GM23338 (cell line): ENCODE data around the gene IMP3. TPM values are rescaled to one million over a fixed set of nuclear protein-coding genes. Genes with fewer than 3 reads are reported as not detected.

ENCODE experiments used
- ATAC-seq: fragments of 200-7000 bp; cut with Tn5 transposase; 3 replicates; pipeline ENCODE4 v1.9.1; 2020
- DNase-seq: peaks from one replicate; pipeline ENCODE4 v3.0.0-alpha.2; 2015; ENCODE audit warnings: low spot score
- H2AFZ ChIP-seq: fragments of 200-600 bp; sonication (generic); 2 replicates; pipeline ENCODE4 v1.8.0; 2016; ENCODE audit warnings: antibody characterized with exemption, mild to moderate bottlenecking, moderate library complexity
- H3F3A ChIP-seq: fragments of 200-600 bp; sonication (generic); replicated peaks from 2 replicates; pipeline ENCODE4 v1.8.0; 2017; ENCODE audit warnings: antibody characterized with exemption, mixed run types, low read depth
- H3K27ac ChIP-seq: fragments of 200-600 bp; sonication (generic); 2 replicates; pipeline ENCODE4 v1.6.1; 2016; ENCODE audit warnings: low read depth
- H3K27me3 ChIP-seq: fragments of 200-600 bp; sonication (generic); 2 replicates; pipeline ENCODE4 v1.8.0; 2016; ENCODE audit warnings: mild to moderate bottlenecking, mixed run types, moderate library complexity; ENCODE audit not compliant: insufficient read depth
- H3K36me3 ChIP-seq: fragments of 200-600 bp; sonication (generic); 2 replicates; pipeline ENCODE4 v1.8.0; 2016; ENCODE audit warnings: mild to moderate bottlenecking; ENCODE audit not compliant: insufficient read depth
- H3K4me1 ChIP-seq: fragments of 200-600 bp; sonication (generic); 2 replicates; pipeline ENCODE4 v1.8.0; 2016; ENCODE audit warnings: mild to moderate bottlenecking, moderate library complexity; ENCODE audit not compliant: insufficient read depth
- H3K4me2 ChIP-seq: fragments of 200-600 bp; sonication (generic); 2 replicates; pipeline ENCODE4 v1.7.1; 2017; ENCODE audit warnings: mixed run types
- H3K4me3 ChIP-seq: fragments of 200-600 bp; sonication (generic); 2 replicates; pipeline ENCODE4 v1.6.1; 2016; ENCODE audit warnings: mixed run types
- H3K79me2 ChIP-seq: fragments of 200-600 bp; sonication (generic); replicated peaks from 2 replicates; pipeline ENCODE4 v1.8.0; 2017; ENCODE audit warnings: mild to moderate bottlenecking; ENCODE audit not compliant: insufficient read depth
- H3K9me2 ChIP-seq: fragments of 200-600 bp; sonication (generic); 2 replicates; pipeline ENCODE4 v1.8.0; 2017; ENCODE audit not compliant: insufficient read depth
- H4K20me1 ChIP-seq: fragments of 200-600 bp; sonication (generic); replicated peaks from 2 replicates; pipeline ENCODE4 v1.8.0; 2017; ENCODE audit warnings: mild to moderate bottlenecking; ENCODE audit not compliant: insufficient read depth
- H3K27ac Mint-ChIP-seq: 2 replicates; pipeline ENCODE4 v1.8.0; 2020; ENCODE audit warnings: inconsistent platforms, mild to moderate bottlenecking, moderate library complexity, mixed read lengths
- H3K27me3 Mint-ChIP-seq: 3 replicates; pipeline ENCODE4 v1.8.0; 2022; ENCODE audit warnings: low read depth, mild to moderate bottlenecking, moderate library complexity, mixed read lengths, inconsistent platforms; ENCODE audit not compliant: insufficient read depth, poor library complexity
- H3K36me3 Mint-ChIP-seq: 3 replicates; pipeline ENCODE4 v1.8.0; 2021; ENCODE audit warnings: low read depth, mild to moderate bottlenecking, inconsistent platforms, moderate library complexity, mixed read lengths
- H3K4me1 Mint-ChIP-seq: 3 replicates; pipeline ENCODE4 v1.8.0; 2020; ENCODE audit warnings: mild to moderate bottlenecking, inconsistent platforms, mixed read lengths
- H3K4me3 Mint-ChIP-seq: 3 replicates; pipeline ENCODE4 v1.8.0; 2021; ENCODE audit warnings: moderate library complexity, mild to moderate bottlenecking, inconsistent platforms, mixed read lengths
- H3K9me3 Mint-ChIP-seq: 3 replicates; pipeline ENCODE4 v1.8.0; 2020; ENCODE audit warnings: moderate library complexity, mild to moderate bottlenecking, inconsistent platforms, mixed read lengths
- CREB1 ChIP-seq: fragments of 250-450 bp; sonication (Bioruptor Pico); IDR thresholded peaks from 2 replicates; pipeline ENCODE4 v1.5.0; 2020; ENCODE audit warnings: low read depth, mild to moderate bottlenecking, moderate library complexity
- EZH2 ChIP-seq: fragments of 200-600 bp; sonication (generic); IDR thresholded peaks from one replicate; pipeline ENCODE4 v1.8.0; 2017; ENCODE audit warnings: antibody characterized with exemption, mild to moderate bottlenecking, low read depth; ENCODE audit not compliant: unreplicated experiment
- EZH2phosphoT487 ChIP-seq: fragments of 200-600 bp; sonication (generic); IDR thresholded peaks from one replicate; pipeline ENCODE4 v1.8.1; 2018; ENCODE audit warnings: antibody characterized with exemption; ENCODE audit not compliant: unreplicated experiment
- ZNF331 ChIP-seq: fragments of 250-450 bp; sonication (Bioruptor Pico); IDR thresholded peaks from 2 replicates; pipeline ENCODE4 v1.5.0; 2020; ENCODE audit warnings: low read depth, mild to moderate bottlenecking, moderate library complexity
- polyA plus RNA-seq: library from polyadenylated mRNA; unstranded; fragments of >200 nt; fragmentation: Nextera tagmentation; extraction: Ambion mirVana; gene quantifications from 2 replicates; pipeline ENCODE4 v1.2.1, GENCODE V29; 2016
- total RNA-seq: library from RNA; depleted of rRNA; stranded (reverse); fragments of >200 nt; shearing (Covaris generic); gene quantifications from 2 replicates; pipeline ENCODE4 v1.2.3, GENCODE V29; 2014
- TF ChIP-seq, protein P1 (sequence below), 2 experiments: fragments of 200-600 bp in 1 of 2; sonication (generic) in 1 of 2; conservative IDR thresholded peaks; 2 replicates each; pipeline versions ENCODE4 v1.5.1 to v1.6.1; 2016 to 2017; ENCODE audit warnings: antibody characterized with exemption in 2 of 2, low read depth in 2 of 2, mild to moderate bottlenecking in 2 of 2, moderate library complexity in 1 of 2
- TF ChIP-seq, protein P2 (sequence below): IDR thresholded peaks from 2 replicates; pipeline ENCODE4 v1.6.1; 2016; ENCODE audit warnings: antibody characterized with exemption
- TF ChIP-seq, protein P3 (sequence below): IDR thresholded peaks from one replicate; pipeline ENCODE4 v1.6.1; 2018; ENCODE audit warnings: antibody characterized with exemption; ENCODE audit not compliant: unreplicated experiment

Gene IMP3
- total and polyA plus RNA-seq, 2 experiments from 2014 or later: 210 to 319 TPM

DNA sequence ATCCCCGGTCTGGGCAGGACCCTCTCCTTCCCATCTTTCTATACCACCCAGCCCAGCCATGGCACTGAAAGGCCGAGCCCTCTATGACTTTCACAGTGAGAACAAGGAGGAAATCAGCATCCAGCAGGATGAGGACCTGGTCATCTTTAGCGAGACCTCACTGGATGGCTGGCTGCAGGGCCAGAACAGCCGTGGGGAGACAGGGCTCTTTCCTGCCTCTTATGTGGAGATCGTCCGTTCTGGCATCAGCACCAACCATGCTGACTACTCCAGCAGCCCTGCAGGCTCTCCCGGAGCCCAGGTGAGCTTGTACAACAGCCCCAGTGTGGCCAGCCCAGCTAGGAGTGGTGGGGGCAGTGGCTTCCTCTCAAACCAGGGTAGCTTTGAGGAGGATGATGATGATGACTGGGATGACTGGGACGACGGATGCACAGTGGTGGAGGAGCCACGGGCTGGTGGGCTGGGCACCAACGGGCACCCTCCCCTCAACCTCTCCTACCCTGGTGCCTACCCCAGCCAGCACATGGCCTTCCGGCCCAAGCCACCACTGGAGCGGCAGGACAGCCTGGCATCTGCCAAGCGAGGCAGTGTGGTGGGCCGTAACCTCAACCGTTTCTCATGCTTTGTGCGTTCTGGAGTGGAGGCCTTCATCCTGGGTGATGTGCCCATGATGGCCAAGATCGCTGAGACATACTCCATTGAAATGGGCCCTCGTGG, 9.2 kb upstream of the IMP3 start (continued):
- TF ChIP-seq, protein P1, sequence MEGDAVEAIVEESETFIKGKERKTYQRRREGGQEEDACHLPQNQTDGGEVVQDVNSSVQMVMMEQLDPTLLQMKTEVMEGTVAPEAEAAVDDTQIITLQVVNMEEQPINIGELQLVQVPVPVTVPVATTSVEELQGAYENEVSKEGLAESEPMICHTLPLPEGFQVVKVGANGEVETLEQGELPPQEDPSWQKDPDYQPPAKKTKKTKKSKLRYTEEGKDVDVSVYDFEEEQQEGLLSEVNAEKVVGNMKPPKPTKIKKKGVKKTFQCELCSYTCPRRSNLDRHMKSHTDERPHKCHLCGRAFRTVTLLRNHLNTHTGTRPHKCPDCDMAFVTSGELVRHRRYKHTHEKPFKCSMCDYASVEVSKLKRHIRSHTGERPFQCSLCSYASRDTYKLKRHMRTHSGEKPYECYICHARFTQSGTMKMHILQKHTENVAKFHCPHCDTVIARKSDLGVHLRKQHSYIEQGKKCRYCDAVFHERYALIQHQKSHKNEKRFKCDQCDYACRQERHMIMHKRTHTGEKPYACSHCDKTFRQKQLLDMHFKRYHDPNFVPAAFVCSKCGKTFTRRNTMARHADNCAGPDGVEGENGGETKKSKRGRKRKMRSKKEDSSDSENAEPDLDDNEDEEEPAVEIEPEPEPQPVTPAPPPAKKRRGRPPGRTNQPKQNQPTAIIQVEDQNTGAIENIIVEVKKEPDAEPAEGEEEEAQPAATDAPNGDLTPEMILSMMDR (conservative IDR thresholded peaks at IDR 0.05; ENCODE audit: low read depth in 2 of 2): no peak
- no peak for TF ChIP-seq EZH2
- no peak for TF ChIP-seq CREB1 (CRISPR knock-in tag)
- TF ChIP-seq, protein P2, sequence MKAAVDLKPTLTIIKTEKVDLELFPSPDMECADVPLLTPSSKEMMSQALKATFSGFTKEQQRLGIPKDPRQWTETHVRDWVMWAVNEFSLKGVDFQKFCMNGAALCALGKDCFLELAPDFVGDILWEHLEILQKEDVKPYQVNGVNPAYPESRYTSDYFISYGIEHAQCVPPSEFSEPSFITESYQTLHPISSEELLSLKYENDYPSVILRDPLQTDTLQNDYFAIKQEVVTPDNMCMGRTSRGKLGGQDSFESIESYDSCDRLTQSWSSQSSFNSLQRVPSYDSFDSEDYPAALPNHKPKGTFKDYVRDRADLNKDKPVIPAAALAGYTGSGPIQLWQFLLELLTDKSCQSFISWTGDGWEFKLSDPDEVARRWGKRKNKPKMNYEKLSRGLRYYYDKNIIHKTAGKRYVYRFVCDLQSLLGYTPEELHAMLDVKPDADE: no peak

DNA sequence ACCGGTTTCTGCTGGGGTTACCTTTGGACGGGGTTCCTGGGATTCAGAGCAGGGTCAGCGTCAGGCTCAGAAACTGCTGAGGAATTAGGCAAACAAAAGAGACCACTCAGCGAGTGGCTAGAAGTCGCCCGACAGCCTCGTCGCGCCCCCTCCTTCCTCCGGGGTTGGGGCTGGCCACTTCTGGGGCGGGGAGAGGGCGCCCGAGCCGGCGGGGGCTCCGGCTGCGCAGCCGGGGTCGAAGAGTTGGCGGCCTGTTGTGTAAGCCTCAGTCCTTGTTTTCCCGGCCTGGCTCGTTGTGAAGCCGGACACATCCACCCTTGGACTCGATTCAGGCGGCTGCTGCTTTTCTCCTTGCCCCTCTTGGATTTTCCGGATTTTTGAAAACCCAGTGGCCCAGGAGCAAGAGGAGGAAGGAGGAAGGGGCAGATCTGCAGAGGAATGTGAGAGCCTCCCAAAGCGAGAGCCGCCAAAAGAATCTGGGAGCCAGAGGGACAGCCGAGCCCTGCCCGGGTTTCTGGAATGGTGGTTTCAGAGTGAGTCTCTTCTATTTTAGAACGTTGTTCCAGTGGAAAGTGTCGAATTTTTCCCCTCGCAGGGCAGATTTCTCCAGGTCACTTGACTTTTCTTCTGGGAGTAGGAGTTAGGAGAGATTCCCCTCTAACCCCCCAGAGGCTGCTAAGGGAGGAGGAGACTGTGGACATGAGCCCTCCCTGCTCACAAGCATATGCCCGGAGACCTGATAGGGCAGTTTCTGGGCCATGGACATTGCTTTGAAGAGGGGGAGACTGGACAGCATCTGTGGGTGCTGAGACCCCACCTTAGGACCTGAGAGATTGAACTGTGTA, 8.4 kb upstream of the IMP3 start:
- peaks cover 43% of the 10 kb centered on the region for H3K27me3 Mint-ChIP-seq
- H3K79me2 ChIP-seq: peaks cover 42% of the 10 kb centered on the region
- H3K9me2 ChIP-seq: no peaks in the 10 kb centered on the region
- peak overlapping the region; percentile 96 for H3K4me3 ChIP-seq
- peak overlapping the region; percentile 99 for H3K27ac Mint-ChIP-seq
- H3K36me3 ChIP-seq: no peaks in the 10 kb centered on the region
- H3K27ac ChIP-seq: peak overlapping the region; percentile 99
- DNase-seq (peak; percentile 82), ATAC-seq (peak; percentile 51)
- H3K4me1 ChIP-seq: peaks cover 27% of the 10 kb centered on the region
- peaks cover 31% of the 10 kb centered on the region for H3F3A ChIP-seq
- H3K4me1 Mint-ChIP-seq: peaks cover 61% of the 10 kb centered on the region
- H3K36me3 Mint-ChIP-seq: peaks cover 28% of the 10 kb centered on the region
- H3K4me2 ChIP-seq: peak overlapping the region; percentile 99
- peak overlapping the region; percentile 95 for H2AFZ ChIP-seq
- no peaks in the 10 kb centered on the region for H3K9me3 Mint-ChIP-seq
- peak overlapping the region; percentile 96 for H3K4me3 Mint-ChIP-seq
- H3K27me3 ChIP-seq: peaks cover 17% of the 10 kb centered on the region
- peaks cover 12% of the 10 kb centered on the region; the same call in 1 of the 2 replicates for H4K20me1 ChIP-seq
- TF ChIP-seq CREB1 (CRISPR knock-in tag) (no peak), ZNF331 (CRISPR knock-in tag) (no peak), EZH2phosphoT487 (no peak)
- TF ChIP-seq, protein P2: no peak; the same call in 1 of the 2 replicates
- TF ChIP-seq, protein P3, sequence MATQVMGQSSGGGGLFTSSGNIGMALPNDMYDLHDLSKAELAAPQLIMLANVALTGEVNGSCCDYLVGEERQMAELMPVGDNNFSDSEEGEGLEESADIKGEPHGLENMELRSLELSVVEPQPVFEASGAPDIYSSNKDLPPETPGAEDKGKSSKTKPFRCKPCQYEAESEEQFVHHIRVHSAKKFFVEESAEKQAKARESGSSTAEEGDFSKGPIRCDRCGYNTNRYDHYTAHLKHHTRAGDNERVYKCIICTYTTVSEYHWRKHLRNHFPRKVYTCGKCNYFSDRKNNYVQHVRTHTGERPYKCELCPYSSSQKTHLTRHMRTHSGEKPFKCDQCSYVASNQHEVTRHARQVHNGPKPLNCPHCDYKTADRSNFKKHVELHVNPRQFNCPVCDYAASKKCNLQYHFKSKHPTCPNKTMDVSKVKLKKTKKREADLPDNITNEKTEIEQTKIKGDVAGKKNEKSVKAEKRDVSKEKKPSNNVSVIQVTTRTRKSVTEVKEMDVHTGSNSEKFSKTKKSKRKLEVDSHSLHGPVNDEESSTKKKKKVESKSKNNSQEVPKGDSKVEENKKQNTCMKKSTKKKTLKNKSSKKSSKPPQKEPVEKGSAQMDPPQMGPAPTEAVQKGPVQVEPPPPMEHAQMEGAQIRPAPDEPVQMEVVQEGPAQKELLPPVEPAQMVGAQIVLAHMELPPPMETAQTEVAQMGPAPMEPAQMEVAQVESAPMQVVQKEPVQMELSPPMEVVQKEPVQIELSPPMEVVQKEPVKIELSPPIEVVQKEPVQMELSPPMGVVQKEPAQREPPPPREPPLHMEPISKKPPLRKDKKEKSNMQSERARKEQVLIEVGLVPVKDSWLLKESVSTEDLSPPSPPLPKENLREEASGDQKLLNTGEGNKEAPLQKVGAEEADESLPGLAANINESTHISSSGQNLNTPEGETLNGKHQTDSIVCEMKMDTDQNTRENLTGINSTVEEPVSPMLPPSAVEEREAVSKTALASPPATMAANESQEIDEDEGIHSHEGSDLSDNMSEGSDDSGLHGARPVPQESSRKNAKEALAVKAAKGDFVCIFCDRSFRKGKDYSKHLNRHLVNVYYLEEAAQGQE: no peak
